HEK293 (cell line): Measurements from ENCODE around the gene CRIP1.

Experiments used
- BCL11A ChIP-seq: fragments of 450-650 bp; formaldehyde crosslinking; IDR thresholded peaks from 2 replicates; pipeline ENCODE4 v1.5.1; 2016; ENCODE audit warnings: low read depth, missing biosample characterization, missing genetic modification characterization
- HOXD13 ChIP-seq: sonication (generic); formaldehyde crosslinking; IDR thresholded peaks from 2 replicates; pipeline ENCODE4 v1.8.0; 2022; ENCODE audit warnings: missing genetic modification reagents, borderline replicate concordance
- KLF10 ChIP-seq: fragments of 450-650 bp; IDR thresholded peaks from 2 replicates; pipeline ENCODE4 v1.5.1; 2018; ENCODE audit warnings: missing biosample characterization, mild to moderate bottlenecking, missing genetic modification characterization
- KLF9 ChIP-seq: fragments of 450-650 bp; formaldehyde crosslinking; IDR thresholded peaks from 2 replicates; pipeline ENCODE4 v1.5.1; 2016; ENCODE audit warnings: missing biosample characterization, missing genetic modification characterization, low read depth
- SETDB1 ChIP-seq: IDR thresholded peaks from one replicate; pipeline ENCODE4 v1.6.1; 2017; ENCODE audit warnings: mild to moderate bottlenecking, low read length, moderate library complexity, mixed read lengths; ENCODE audit not compliant: insufficient read length
- SP7 ChIP-seq: fragments of 450-650 bp; formaldehyde crosslinking; IDR thresholded peaks from 2 replicates; pipeline ENCODE4 v1.5.1; 2016; ENCODE audit warnings: missing biosample characterization, missing genetic modification characterization
- ZBTB1 ChIP-seq: fragments of 450-650 bp; formaldehyde crosslinking; IDR thresholded peaks from 2 replicates; pipeline ENCODE4 v1.5.1; 2016; ENCODE audit warnings: missing biosample characterization, missing genetic modification characterization
- ZBTB8A ChIP-seq: fragments of 450-650 bp; formaldehyde crosslinking; IDR thresholded peaks from 2 replicates; pipeline ENCODE4 v1.5.1; 2016; ENCODE audit warnings: missing biosample characterization, missing genetic modification characterization
- ZNF112 ChIP-seq: fragments of 450-650 bp; formaldehyde crosslinking; IDR thresholded peaks from 2 replicates; pipeline ENCODE4 v1.5.0; 2017; ENCODE audit warnings: missing biosample characterization, missing genetic modification characterization
- ZNF138 ChIP-seq: fragments of 450-650 bp; formaldehyde crosslinking; IDR thresholded peaks from 2 replicates; pipeline ENCODE4 v1.5.1; 2016; ENCODE audit warnings: missing biosample characterization, missing genetic modification characterization, borderline replicate concordance
- ZNF146 ChIP-seq: fragments of 450-650 bp; formaldehyde crosslinking; IDR thresholded peaks from 2 replicates; pipeline ENCODE4 v1.5.1; 2016; ENCODE audit warnings: missing biosample characterization, missing genetic modification characterization
- ZNF248 ChIP-seq: fragments of 450-650 bp; formaldehyde crosslinking; IDR thresholded peaks from 2 replicates; pipeline ENCODE4 v1.5.1; 2017; ENCODE audit warnings: missing biosample characterization, missing genetic modification characterization
- ZNF341 ChIP-seq: fragments of 450-650 bp; formaldehyde crosslinking; IDR thresholded peaks from 2 replicates; pipeline ENCODE4; 2016; ENCODE audit warnings: low read depth, missing biosample characterization, missing genetic modification characterization
- ZNF596 ChIP-seq: fragments of 450-650 bp; IDR thresholded peaks from 2 replicates; pipeline ENCODE4 v1.5.0; 2018; ENCODE audit warnings: missing biosample characterization, mild to moderate bottlenecking, missing genetic modification characterization, moderate library complexity
- ZNF624 ChIP-seq: fragments of 450-650 bp; formaldehyde crosslinking; IDR thresholded peaks from 2 replicates; pipeline ENCODE4 v1.5.1; 2017; ENCODE audit warnings: missing biosample characterization, missing genetic modification characterization
- ZNF707 ChIP-seq: fragments of 450-650 bp; formaldehyde crosslinking; IDR thresholded peaks from 2 replicates; pipeline ENCODE4 v1.5.1; 2016; ENCODE audit warnings: missing biosample characterization, missing genetic modification characterization
- TF ChIP-seq, protein P1 (sequence below): fragments of 450-650 bp; formaldehyde crosslinking; IDR thresholded peaks from 2 replicates; pipeline ENCODE4 v1.5.1; 2016; ENCODE audit warnings: missing biosample characterization, missing genetic modification characterization
- TF ChIP-seq, protein P2 (sequence below): fragments of 450-650 bp; formaldehyde crosslinking; IDR thresholded peaks from 2 replicates; pipeline ENCODE4 v1.5.1; 2016; ENCODE audit warnings: missing biosample characterization, missing genetic modification characterization, borderline replicate concordance
- TF ChIP-seq, protein P3 (sequence below): fragments of 450-650 bp; formaldehyde crosslinking; IDR thresholded peaks from 2 replicates; pipeline ENCODE4 v1.5.1; 2017; ENCODE audit warnings: missing biosample characterization, missing genetic modification characterization
- TF ChIP-seq, protein P4 (sequence below): fragments of 450-650 bp; formaldehyde crosslinking; IDR thresholded peaks from 2 replicates; pipeline ENCODE4 v1.5.1; 2016; ENCODE audit warnings: missing biosample characterization, missing genetic modification characterization
- TF ChIP-seq, protein P5 (sequence below): fragments of 450-650 bp; formaldehyde crosslinking; IDR thresholded peaks from 2 replicates; pipeline ENCODE4 v1.5.1; 2016; ENCODE audit warnings: missing biosample characterization, missing genetic modification characterization

The CRIP1 gene

DNA sequence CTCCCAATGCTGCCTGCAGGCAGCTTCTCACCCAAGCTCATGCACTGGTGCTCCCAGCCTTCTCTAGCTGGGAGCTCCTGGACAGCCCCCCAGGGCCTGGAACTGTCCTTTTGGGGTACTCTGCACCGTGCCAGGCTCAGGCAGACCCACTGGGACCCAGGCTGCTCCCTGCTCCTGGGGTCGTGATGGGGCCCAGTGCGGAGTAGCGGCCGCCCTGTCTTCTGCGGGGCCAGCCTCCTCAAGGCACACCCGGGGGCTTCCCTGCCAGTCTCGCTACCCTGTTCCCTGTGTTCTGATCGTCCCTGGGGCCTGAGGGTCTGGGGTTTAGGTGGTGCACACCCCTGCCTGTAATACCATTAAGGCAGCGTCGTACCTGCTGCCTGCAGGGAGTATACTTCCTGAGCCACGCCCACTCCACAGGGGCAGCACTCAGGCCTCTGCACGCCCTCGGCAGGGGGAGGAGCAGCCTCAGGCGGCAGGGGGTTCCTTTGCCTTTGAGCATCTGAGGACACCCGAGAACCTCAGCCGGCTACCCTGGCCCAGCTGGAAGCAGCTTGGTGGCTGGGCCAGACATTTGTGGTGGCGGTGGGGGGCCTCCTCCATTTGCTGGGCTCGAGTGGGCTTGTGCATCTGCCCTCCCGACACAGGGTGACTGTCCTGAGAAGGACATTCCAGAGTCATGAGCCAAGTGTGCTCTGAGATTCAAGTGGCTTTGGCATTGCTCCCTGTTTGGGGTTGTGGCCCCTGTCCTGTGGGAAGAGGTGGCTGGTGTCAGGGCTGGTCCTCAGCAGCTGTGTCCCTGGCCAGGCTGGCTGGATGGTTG is 21.3 kb upstream of the CRIP1 start (continued):
- TF ChIP-seq KLF9 (peak; percentile 77), KLF10 (tag by site-specific recombination) (peak; percentile 73), ZNF341 (tag by site-specific recombination) (peak; percentile 73; the same call in 1 of the 2 replicates), SETDB1 (no peak), ZNF138 (tag by site-specific recombination) (no peak), BCL11A (tag by site-specific recombination) (no peak), HOXD13 (no peak), ZNF707 (tag by site-specific recombination) (no peak), ZNF112 (no peak), ZBTB1 (tag by site-specific recombination) (no peak), ZNF596 (tag by site-specific recombination) (no peak), ZNF248 (tag by site-specific recombination) (no peak), SP7 (tag by site-specific recombination) (0 out of 2 replicates have a peak, but pooled peaks have one; percentile 12), ZNF624 (no peak), ZNF146 (tag by site-specific recombination) (no peak), ZBTB8A (tag by site-specific recombination) (peak; percentile 35; the same call in 1 of the 2 replicates)
- TF ChIP-seq, protein P1, sequence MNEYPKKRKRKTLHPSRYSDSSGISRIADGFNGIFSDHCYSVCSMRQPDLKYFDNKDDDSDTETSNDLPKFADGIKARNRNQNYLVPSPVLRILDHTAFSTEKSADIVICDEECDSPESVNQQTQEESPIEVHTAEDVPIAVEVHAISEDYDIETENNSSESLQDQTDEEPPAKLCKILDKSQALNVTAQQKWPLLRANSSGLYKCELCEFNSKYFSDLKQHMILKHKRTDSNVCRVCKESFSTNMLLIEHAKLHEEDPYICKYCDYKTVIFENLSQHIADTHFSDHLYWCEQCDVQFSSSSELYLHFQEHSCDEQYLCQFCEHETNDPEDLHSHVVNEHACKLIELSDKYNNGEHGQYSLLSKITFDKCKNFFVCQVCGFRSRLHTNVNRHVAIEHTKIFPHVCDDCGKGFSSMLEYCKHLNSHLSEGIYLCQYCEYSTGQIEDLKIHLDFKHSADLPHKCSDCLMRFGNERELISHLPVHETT (tag by site-specific recombination): no peak
- TF ChIP-seq, protein P2, sequence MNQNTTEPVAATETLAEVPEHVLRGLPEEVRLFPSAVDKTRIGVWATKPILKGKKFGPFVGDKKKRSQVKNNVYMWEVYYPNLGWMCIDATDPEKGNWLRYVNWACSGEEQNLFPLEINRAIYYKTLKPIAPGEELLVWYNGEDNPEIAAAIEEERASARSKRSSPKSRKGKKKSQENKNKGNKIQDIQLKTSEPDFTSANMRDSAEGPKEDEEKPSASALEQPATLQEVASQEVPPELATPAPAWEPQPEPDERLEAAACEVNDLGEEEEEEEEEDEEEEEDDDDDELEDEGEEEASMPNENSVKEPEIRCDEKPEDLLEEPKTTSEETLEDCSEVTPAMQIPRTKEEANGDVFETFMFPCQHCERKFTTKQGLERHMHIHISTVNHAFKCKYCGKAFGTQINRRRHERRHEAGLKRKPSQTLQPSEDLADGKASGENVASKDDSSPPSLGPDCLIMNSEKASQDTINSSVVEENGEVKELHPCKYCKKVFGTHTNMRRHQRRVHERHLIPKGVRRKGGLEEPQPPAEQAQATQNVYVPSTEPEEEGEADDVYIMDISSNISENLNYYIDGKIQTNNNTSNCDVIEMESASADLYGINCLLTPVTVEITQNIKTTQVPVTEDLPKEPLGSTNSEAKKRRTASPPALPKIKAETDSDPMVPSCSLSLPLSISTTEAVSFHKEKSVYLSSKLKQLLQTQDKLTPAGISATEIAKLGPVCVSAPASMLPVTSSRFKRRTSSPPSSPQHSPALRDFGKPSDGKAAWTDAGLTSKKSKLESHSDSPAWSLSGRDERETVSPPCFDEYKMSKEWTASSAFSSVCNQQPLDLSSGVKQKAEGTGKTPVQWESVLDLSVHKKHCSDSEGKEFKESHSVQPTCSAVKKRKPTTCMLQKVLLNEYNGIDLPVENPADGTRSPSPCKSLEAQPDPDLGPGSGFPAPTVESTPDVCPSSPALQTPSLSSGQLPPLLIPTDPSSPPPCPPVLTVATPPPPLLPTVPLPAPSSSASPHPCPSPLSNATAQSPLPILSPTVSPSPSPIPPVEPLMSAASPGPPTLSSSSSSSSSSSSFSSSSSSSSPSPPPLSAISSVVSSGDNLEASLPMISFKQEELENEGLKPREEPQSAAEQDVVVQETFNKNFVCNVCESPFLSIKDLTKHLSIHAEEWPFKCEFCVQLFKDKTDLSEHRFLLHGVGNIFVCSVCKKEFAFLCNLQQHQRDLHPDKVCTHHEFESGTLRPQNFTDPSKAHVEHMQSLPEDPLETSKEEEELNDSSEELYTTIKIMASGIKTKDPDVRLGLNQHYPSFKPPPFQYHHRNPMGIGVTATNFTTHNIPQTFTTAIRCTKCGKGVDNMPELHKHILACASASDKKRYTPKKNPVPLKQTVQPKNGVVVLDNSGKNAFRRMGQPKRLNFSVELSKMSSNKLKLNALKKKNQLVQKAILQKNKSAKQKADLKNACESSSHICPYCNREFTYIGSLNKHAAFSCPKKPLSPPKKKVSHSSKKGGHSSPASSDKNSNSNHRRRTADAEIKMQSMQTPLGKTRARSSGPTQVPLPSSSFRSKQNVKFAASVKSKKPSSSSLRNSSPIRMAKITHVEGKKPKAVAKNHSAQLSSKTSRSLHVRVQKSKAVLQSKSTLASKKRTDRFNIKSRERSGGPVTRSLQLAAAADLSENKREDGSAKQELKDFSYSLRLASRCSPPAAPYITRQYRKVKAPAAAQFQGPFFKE: no peak
- TF ChIP-seq, protein P3, sequence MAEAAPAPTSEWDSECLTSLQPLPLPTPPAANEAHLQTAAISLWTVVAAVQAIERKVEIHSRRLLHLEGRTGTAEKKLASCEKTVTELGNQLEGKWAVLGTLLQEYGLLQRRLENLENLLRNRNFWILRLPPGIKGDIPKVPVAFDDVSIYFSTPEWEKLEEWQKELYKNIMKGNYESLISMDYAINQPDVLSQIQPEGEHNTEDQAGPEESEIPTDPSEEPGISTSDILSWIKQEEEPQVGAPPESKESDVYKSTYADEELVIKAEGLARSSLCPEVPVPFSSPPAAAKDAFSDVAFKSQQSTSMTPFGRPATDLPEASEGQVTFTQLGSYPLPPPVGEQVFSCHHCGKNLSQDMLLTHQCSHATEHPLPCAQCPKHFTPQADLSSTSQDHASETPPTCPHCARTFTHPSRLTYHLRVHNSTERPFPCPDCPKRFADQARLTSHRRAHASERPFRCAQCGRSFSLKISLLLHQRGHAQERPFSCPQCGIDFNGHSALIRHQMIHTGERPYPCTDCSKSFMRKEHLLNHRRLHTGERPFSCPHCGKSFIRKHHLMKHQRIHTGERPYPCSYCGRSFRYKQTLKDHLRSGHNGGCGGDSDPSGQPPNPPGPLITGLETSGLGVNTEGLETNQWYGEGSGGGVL (tag by site-specific recombination): no peak
- TF ChIP-seq, protein P4, sequence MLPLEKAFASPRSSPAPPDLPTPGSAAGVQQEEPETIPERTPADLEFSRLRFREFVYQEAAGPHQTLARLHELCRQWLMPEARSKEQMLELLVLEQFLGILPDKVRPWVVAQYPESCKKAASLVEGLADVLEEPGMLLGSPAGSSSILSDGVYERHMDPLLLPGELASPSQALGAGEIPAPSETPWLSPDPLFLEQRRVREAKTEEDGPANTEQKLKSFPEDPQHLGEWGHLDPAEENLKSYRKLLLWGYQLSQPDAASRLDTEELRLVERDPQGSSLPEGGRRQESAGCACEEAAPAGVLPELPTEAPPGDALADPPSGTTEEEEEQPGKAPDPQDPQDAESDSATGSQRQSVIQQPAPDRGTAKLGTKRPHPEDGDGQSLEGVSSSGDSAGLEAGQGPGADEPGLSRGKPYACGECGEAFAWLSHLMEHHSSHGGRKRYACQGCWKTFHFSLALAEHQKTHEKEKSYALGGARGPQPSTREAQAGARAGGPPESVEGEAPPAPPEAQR (tag by site-specific recombination): no peak
- TF ChIP-seq, protein P5, sequence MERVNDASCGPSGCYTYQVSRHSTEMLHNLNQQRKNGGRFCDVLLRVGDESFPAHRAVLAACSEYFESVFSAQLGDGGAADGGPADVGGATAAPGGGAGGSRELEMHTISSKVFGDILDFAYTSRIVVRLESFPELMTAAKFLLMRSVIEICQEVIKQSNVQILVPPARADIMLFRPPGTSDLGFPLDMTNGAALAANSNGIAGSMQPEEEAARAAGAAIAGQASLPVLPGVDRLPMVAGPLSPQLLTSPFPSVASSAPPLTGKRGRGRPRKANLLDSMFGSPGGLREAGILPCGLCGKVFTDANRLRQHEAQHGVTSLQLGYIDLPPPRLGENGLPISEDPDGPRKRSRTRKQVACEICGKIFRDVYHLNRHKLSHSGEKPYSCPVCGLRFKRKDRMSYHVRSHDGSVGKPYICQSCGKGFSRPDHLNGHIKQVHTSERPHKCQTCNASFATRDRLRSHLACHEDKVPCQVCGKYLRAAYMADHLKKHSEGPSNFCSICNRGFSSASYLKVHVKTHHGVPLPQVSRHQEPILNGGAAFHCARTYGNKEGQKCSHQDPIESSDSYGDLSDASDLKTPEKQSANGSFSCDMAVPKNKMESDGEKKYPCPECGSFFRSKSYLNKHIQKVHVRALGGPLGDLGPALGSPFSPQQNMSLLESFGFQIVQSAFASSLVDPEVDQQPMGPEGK (tag by site-specific recombination): peak; percentile 75
- TF ChIP-seq, all 188 proteins: peak for 16
